DND-41 (cell line): ENCODE measurements around the gene DAGLA.

Source experiments
- ATAC-seq: fragments of 200-7000 bp; cut with Tn5 transposase; 3 replicates; pipeline ENCODE4 v1.9.1; 2021; ENCODE audit warnings: low read depth; ENCODE audit not compliant: insufficient read depth
- DNase-seq: peaks from one replicate; pipeline ENCODE4 v3.0.0-alpha.2; 2020
- H2AFZ ChIP-seq: 2 replicates; pipeline ENCODE4 v1.6.0; 2012; ENCODE audit warnings: low read depth, low read length
- H3K27ac ChIP-seq: 2 replicates; pipeline ENCODE4 v1.5.1; 2012; ENCODE audit warnings: low read length, inconsistent platforms
- H3K27me3 ChIP-seq: fragments of 200-600 bp; sonication (generic); 2 replicates; pipeline ENCODE4 v1.6.0; 2012; ENCODE audit warnings: low read length, mild to moderate bottlenecking, inconsistent platforms; ENCODE audit not compliant: insufficient read depth, poor library complexity
- H3K36me3 ChIP-seq: 2 replicates; pipeline ENCODE4 v1.5.1; 2012; ENCODE audit warnings: low read length, inconsistent platforms; ENCODE audit not compliant: insufficient read depth
- H3K4me1 ChIP-seq: 2 replicates; pipeline ENCODE4 v1.5.1; 2012; ENCODE audit warnings: mild to moderate bottlenecking, low read length; ENCODE audit not compliant: insufficient read depth
- H3K4me2 ChIP-seq: 2 replicates; pipeline ENCODE4 v1.6.0; 2012; ENCODE audit warnings: mild to moderate bottlenecking, moderate library complexity, low read length, inconsistent platforms; ENCODE audit not compliant: insufficient read depth
- H3K4me3 ChIP-seq, 2 experiments: fragments of 200-600 bp in 1 of 2; shearing (Covaris generic) in 1 of 2; 2 replicates each; pipeline ENCODE4 v1.5.1; 2012 to 2016; ENCODE audit warnings: inconsistent platforms in 2 of 2, low read length in 2 of 2, mild to moderate bottlenecking in 2 of 2, low read depth in 1 of 2, moderate library complexity in 1 of 2
- H3K79me2 ChIP-seq: 2 replicates; pipeline ENCODE4 v1.6.0; 2012; ENCODE audit warnings: low read length, inconsistent platforms; ENCODE audit not compliant: insufficient read depth
- H3K9ac ChIP-seq: 2 replicates; pipeline ENCODE4 v1.6.0; 2012; ENCODE audit warnings: low read depth, mild to moderate bottlenecking, inconsistent platforms, low read length, moderate library complexity
- H3K9me3 ChIP-seq: 2 replicates; pipeline ENCODE4 v1.5.1; 2012; ENCODE audit warnings: low read length, moderate library complexity, mild to moderate bottlenecking, inconsistent platforms; ENCODE audit not compliant: insufficient read depth, severe bottlenecking
- H4K20me1 ChIP-seq: 2 replicates; pipeline ENCODE4 v1.6.0; 2012; ENCODE audit warnings: low read length; ENCODE audit not compliant: insufficient read depth
- CTCF ChIP-seq: IDR thresholded peaks from 2 replicates; pipeline ENCODE4 v1.5.1; 2012; ENCODE audit warnings: borderline replicate concordance, low read length, moderate library complexity, mild to moderate bottlenecking; ENCODE audit not compliant: poor library complexity, severe bottlenecking; ENCODE audit errors: extremely low read depth
- EZH2 ChIP-seq: IDR thresholded peaks from 3 replicates; pipeline ENCODE4 v1.6.1; 2012; ENCODE audit warnings: borderline replicate concordance, low read depth, mild to moderate bottlenecking, moderate library complexity, low read length, inconsistent platforms; ENCODE audit not compliant: severe bottlenecking

Gene DAGLA

GRCh38 chr11:61730240-61730994 lies 50.2 kb downstream of the DAGLA start:
- no peak for ATAC-seq
- Histone ChIP-seq H3K4me1 (no peaks in the 10 kb centered on the region), H3K4me2 (no peak overlapping the region), H3K9ac (no peak overlapping the region), H2AFZ (no peak overlapping the region), H3K27ac (no peak overlapping the region), H3K9me3 (no peaks in the 10 kb centered on the region), H3K27me3 (peaks cover 14% of the 10 kb centered on the region), H3K4me3 (no peak overlapping the region), H4K20me1 (peaks cover 8% of the 10 kb centered on the region), H3K36me3 (no peaks in the 10 kb centered on the region), H3K79me2 (no peaks in the 10 kb centered on the region)
- no peak for DNase-seq
- no peak for TF ChIP-seq EZH2
- no peak for TF ChIP-seq CTCF

GRCh38 chr11:61731211-61731951 lies 51.2 kb downstream of the DAGLA start:
- no peaks in the 10 kb centered on the region for H3K36me3 ChIP-seq
- H3K27me3 ChIP-seq, result peaks cover 5% of the 10 kb centered on the region
- H3K4me1 ChIP-seq, result no peaks in the 10 kb centered on the region
- H3K9ac ChIP-seq, result no peak overlapping the region
- TF ChIP-seq EZH2 (no peak), CTCF (no peak)
- H3K9me3 ChIP-seq, result no peaks in the 10 kb centered on the region
- H2AFZ ChIP-seq, result no peak overlapping the region
- ATAC-seq (no peak), DNase-seq (no peak)
- no peak overlapping the region for H3K27ac ChIP-seq
- no peaks in the 10 kb centered on the region for H3K79me2 ChIP-seq
- H4K20me1 ChIP-seq, result peaks cover 8% of the 10 kb centered on the region
- no peak overlapping the region for H3K4me3 ChIP-seq
- H3K4me2 ChIP-seq, result no peak overlapping the region

GRCh38 chr11:61731952-61732675 lies 51.9 kb downstream of the DAGLA start:
- H3K4me2 ChIP-seq, result no peak overlapping the region
- no peaks in the 10 kb centered on the region for H3K36me3 ChIP-seq
- no peak for DNase-seq
- ATAC-seq, result no peak
- H3K27ac ChIP-seq, result no peak overlapping the region
- no peaks in the 10 kb centered on the region for H3K79me2 ChIP-seq
- peaks cover 8% of the 10 kb centered on the region for H4K20me1 ChIP-seq
- no peaks in the 10 kb centered on the region for H3K27me3 ChIP-seq
- H3K9ac ChIP-seq, result no peak overlapping the region
- H3K4me3 ChIP-seq, result no peak overlapping the region
- TF ChIP-seq CTCF (no peak), EZH2 (no peak)
- no peaks in the 10 kb centered on the region for H3K9me3 ChIP-seq
- H3K4me1 ChIP-seq, result no peaks in the 10 kb centered on the region
- no peak overlapping the region for H2AFZ ChIP-seq
